HG03460 (cell line): Measurements from ENCODE around the gene VSTM2B.

Experiments used
- ATAC-seq: cut with Tn5 transposase; IDR thresholded peaks from one replicate; pipeline ENCODE4 v1.9.1; 2021; ENCODE audit not compliant: unreplicated experiment

VSTM2B gene

DNA sequence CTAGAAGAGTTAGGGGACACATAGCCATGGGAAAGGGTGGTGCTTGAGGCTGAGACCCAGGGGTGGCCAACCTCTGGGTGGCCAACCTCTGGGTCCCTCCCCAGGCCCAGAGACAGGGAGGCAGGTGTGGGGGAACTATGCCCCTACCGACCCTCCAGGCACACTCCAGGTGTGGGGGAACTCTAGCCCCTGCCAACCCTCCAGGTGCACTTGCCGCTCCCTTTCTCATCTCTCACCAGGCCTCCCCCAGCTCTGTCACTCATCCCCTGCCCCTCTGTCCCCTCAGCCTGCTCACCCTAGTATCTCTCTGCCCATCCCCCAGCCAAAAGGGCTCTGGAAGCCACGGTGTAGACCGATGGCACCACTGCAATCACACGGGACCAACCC is 10.6 kb upstream of the VSTM2B start:
- no peak for ATAC-seq

DNA sequence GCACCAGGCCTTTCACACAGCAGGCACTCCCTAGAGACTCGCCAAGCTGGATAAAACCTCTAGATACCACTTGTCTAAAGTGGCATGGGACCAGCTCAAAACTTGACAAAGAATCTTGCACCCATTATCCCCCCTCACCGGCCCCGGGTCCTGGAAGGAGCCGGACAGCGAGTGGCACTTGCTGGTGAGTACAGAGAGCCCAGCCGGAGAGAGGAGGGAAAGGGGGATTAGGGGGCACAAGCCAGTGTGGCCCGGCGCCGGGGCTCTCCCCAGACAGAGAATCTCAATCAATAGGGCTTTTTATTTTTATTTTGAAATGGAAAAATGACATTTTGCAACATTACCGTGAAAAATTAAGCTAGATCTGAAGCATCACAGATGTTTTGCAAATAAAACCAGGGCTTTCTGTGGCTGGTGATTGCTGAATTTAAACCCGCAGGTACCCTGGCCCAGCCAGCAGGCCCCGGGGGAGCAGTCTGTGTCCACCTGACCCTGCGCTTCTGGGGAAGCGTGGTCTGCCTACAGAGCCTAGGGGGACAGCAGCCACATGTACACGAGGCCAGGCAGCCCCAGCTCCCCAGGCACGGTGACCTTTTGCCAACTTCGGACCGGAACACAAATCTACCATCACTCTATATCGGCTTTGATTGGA is 10.0 kb upstream of the VSTM2B start:
- ATAC-seq, result no peak

DNA sequence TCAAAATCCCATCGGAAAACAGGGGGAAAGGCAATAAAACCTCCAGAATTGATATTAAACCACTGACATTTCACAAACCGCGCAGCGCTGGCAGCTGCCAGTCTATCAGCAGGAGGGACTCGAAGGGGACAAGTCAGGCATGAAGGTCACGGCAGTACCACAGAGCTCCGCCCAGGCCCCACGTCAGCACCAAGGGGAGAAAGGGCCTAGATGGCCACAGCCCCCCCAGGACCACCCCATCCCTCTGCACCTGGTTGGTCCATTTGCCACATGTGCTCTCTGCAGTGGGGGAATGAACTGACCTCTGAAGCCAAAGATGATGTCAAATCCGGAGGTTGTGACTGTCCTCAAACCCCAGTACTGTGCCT is 9.5 kb upstream of the VSTM2B start:
- ATAC-seq, result no peak

DNA sequence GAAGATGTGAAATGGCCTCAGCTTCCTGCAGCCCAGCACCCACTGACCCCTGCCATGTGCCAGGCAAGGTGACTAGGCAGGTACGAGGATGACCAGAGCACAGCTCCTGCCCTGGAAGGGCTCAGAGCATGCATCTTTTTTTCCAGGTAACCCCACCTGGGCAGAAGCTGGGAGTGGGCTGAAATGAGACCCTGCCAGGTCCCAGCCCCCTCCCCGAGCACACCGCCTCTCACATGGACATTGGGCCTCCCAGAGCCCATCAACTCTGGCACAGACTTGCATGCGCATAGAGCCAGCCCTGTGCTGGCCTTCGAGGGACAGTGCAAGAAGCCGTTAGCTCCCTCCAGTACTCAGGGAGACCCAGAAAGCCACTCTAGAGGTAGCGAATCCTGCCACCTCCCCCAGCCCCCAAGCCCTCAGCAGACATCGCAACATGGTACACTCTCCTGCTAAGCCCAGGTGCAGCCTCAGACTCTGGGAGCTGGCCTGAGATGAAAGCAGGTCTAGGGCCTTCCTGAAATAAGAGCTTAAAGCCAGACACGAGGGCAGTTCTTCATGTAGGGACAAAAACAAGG is 8.9 kb upstream of the VSTM2B start:
- ATAC-seq, result no peak

DNA sequence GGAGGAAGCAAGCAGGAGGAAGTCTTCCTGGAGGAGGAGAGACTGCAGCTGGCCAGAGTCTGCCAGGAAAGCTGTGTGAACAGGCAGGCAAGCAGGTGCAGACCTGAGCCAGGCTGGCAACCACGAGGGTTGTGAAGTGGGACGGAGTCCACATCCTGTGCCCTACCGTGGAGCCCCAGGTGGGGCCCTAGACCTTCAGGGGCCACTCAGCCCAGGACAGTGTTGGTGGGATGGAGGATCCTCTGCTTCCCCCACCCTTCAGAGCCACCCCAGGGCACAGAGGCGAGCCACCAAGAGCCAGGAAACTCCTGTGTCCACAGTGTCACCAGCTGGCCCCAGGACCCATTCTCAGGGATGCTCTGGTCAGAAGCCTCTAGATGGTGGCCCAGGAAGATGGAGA is 8.4 kb upstream of the VSTM2B start:
- no peak for ATAC-seq

DNA sequence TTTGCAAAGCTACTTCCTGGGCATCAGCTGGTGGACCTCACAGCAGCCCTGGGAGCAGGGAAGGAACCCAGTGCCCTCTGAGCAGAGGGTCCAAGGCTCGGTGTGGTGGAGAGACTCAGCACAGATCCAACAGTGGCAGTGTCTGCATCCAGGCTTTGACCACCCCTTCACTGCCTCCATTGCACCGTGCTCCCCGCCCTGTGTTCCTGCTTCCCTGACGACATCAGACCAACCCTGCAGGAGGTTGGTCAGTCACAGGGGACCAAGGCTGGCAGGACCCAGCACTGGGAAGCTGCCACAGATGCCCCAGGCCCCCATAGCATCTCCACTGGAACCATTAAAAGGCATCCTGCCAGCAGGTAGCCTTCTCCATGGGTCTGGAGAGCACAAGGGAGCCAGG is 7.8 kb upstream of the VSTM2B start:
- no peak for ATAC-seq

DNA sequence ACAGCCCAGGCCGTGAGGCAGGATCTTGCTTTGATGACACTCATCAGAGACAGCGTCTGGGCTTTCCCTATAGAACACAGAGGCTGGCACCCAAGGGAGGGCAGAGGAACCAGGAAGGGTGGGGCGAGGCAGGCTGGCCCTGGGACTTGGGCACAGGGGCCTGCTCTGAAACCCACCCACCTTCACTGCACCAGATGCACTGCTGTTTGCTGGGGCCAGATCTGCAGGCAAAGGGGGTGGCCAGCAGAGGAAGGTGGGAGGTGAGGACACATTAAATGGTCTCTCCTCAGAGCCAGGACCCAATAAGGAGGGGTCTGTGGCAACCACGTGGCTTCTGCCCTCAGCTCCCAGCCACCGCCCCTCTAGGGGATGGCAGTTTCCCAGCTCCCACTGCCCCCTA is 6.6 kb upstream of the VSTM2B start:
- no peak for ATAC-seq

DNA sequence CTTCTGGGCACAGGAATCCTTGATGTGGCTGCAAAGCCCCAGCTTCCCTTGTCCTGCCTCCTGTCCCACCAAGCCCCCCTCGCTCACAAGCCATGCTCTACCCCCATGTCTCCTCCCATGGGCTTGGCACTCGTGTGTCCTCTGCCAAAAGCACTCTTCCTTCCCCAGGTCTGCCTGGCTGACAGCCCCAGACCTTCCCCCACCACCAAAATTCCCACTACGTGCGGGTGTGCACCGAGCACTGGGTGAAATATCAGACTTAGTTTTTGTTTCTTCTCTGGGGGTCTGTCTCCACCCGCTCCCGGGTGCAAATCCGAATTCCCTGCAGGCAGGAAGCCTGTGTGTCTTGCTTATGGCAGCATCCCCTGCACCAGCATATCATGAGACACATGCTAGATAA is 5.9 kb upstream of the VSTM2B start:
- ATAC-seq, result no peak

DNA sequence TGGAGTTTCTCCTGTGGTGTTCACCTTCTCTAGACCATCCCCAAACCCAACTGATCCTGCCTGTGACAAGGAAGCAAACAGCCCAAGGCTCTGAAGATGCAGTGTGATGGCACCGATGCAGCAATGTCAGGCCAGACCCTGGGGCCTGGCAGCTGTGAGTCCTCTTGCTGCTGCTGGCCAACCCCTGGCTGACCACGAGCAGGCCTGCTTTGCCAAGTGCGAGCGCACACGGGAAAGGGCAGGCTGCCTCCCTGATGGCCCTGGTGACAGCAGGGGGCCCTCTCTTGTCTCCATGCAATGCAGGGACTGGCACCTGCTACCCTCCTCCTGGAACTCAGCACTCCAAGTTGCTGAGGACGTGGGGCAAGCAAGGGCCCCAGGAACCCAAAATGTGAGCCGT is 5.4 kb upstream of the VSTM2B start:
- no peak for ATAC-seq

DNA sequence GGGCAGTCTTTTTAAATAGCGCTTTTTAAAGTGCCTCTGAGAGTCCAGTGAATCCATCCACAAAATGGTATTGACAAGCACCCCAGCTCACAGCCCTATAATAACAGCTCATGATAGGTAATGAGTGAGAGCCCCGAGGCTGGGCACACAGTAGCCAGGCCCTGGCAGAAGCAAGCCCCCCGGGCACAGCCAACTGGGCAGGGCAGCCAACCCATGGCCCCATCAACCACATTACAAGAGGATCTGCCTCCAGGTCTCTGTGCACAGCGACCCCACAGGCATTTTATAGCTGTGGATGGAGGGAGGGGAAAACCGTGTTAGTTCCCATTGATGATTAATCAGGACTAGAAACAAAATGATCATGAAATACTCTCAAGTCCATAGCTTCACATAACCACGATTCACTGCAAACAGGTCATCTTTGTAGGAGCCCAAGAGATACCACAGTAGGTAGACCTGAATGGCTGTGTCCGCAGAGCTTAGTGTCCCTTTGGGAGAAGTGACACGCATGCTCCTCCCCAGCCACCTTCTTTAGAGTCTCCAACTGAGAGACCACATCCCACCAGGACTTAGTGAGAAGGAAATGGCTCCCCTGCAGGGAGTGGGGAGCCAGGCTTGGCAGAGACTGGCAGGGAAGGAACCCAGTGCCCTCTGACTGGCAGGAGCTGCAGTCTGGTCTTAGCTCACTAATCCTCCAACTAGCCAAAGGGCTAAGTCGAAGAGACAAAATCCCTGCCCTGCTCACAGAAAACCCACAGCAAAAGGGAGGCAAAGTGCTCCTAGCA is 4.3 kb upstream of the VSTM2B start:
- ATAC-seq, result no peak

DNA sequence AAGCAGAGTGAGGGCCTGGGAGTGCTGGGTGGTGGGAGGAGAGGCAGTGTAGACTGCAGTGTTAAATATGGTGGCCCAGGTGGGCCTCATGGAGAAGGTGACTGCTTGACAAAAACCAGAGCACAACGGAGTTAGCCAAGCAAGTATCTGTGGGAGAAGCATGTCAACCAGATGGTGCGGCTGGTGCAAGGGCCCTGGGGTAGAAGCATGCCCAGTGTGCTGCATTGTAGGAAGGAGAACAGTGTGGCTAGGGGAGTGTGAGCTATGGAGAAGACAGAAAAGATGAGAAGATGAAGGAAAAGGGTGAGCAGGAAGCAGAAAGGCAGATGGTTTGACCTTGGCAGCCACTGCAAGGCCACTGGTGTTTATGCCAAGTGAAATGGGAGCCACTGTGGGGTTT is 2.2 kb upstream of the VSTM2B start:
- no peak for ATAC-seq

DNA sequence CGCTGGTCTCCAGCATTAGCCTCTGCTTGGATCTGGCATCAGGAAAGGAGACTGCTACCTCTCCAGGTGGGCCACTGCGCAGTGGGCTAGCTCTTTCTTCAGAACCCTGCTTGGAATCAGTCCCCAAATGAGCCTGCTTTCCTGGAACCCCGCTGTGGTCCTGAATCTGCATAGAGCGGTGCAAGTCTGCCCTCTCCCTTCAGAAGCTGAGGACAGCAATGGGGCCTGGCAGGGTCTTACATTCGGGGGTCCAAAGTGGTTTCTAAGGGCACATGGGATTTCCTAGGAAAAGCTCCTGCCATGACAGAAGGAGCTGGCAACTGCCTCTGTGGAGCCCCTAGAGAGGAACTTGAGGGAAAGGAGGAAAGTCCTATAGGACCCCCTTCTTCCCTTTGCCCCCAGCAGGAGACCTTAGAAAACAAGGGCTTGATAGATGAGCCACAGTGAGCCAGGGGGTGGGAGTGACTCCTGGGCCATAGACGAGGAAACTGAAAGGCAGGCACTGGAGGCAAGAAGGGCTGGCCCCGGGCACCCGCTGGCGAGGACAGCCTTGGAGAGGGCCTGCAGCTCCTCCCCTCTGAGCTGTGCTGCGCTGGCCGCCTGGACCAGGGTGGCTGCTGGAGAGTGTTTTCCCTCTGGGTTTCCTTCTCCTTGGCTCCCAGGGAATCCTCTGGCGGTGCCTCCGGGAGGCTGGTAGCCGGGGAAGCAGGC is 1.4 kb upstream of the VSTM2B start:
- ATAC-seq, result no peak

DNA sequence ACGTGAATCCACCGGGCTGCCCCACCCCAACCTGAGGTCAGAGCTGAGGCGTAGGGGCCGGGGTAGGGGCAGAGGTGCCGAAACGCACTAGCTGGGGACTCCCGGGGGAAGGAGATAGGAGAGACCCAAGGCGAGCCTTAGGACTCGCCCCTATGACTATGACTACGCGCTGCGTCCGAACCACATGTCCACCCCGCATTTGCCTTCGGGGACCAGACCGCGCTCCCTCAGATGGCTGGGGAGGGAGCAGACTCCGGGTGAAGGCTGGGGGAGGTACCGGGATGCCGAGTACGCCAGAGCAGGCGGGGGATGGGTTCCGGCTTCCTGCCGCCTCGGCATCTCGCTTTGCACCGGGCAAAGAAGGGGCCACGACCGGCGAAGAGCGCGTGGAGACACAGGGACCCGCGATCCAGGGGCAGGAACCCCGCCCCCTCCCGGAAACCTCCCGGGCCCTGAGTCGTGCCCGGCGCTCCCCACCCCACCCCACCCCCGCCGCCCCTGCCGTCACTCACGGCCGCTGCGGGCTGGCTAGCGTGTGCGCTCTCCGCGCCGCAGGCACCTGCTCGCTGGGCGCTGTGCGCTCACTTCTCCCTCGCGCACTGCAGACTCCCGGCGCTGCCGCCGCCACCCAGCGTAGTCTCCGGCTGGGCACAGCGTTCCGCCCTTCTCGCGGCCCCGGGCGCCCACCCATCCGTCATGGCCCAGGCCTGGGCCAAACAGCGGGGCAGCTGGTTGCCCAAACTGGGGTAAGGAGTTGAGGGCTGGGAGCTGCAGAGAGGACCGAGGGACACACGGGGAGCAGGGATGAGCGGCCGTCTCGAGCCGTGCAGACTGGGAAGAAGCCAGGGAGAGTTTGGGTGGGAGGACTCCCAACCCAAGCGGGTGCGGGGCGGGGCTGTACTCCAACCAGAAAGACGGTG is 622 bp upstream of the VSTM2B start:
- ATAC-seq, result no peak

DNA sequence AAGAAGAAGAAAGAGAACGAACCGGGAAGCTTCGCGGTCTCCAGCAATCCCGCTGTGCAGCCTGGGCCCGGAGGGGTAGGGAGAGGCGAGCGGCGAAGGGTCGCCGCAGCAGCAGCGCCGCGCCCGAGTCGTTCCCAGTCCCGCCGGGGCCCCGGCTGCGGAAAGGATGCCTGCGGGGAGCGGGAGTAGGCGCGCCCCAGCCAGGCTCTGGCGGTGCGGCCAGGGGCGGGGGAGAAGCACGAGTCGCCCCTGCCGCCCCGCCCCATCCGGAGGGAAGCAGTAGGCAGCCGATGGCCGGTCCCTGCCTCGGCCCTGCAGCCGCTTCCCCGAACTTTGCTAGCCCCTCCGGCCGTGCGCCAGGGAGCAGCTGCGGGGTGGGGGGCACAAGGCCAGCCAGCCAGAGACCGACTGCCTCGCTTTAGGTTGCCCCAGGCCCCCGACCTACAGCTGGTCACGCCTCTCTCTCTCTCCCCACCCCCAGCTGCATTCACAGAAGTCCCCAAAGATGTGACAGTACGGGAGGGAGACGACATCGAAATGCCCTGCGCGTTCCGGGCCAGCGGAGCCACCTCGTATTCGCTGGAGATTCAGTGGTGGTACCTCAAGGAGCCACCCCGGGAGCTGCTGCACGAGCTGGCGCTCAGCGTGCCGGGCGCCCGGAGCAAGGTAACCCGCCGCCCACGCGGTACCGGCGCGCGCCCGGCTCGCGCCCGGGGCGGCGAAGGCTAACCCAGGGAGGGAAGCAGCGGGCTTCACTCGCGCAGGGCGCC is 1.1 kb downstream of the VSTM2B start:
- ATAC-seq, result no peak

DNA sequence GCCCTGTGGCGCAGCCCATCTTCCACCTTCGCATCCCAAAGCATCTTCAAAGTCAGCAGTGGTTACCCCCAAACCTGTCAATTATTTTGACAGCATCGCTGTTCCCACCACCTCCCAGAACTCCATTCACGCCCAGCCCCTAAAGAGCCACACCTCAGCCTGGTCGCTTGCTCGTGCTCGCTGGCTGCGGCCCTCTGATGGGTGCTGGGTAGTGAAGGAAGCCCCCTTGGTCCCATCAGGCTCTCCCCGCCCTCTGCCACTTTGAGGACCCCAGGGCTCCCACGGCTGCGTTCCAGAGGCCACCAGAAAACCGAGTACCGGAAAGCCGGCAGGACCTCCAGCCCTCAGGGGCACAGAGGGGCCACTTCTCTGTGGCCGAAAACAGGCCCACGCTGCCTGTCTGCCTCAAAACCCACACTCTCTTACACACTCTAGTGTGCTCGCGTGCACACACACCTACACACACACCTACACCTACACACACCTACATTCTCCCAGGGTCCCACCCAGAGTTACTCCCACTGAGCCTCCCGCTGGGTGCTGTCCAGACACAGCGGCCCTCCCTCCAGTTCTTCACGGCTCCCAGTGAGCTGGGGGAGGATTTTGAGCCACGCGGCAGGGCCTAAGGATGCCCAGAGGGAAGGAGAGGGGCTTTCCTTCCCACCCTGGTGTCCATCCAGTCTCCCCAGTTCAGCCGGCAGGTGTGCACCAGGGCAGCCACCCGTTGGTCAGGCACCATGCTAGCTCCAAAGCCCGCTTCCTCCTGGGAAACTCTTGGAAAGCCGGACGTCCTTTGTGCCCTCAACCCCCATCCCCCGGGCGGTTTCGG is 1.9 kb downstream of the VSTM2B start:
- ATAC-seq, result no peak

DNA sequence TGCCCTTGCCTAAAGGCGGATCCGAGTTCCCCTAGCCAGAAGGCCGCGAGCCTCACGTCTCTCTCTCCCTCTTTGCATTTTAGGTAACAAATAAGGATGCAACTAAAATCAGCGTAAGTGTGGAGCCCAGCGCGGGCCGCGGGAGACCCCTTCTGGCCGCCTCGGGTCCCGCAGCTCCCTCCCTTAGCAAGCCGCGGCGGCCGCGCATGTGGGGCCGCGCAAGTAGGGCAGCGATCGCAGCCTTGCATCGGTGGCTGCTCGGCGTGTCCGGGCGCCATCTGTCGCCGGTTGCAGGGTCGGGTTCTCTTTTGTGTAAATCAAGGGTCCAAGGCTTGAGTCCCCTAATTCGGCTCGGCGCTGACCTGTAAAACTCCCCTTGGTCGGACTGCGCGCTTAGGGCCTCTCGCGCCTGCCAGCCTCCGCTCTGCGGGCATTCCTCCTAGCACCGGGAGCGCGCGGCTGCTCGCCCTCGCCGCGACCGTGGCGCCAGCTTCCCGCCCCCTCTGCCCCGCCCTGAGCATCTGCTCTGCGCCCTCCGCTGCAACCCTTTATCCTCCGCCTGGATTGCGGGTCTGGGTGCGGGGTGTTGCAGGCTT is 2.7 kb downstream of the VSTM2B start:
- ATAC-seq, result no peak

DNA sequence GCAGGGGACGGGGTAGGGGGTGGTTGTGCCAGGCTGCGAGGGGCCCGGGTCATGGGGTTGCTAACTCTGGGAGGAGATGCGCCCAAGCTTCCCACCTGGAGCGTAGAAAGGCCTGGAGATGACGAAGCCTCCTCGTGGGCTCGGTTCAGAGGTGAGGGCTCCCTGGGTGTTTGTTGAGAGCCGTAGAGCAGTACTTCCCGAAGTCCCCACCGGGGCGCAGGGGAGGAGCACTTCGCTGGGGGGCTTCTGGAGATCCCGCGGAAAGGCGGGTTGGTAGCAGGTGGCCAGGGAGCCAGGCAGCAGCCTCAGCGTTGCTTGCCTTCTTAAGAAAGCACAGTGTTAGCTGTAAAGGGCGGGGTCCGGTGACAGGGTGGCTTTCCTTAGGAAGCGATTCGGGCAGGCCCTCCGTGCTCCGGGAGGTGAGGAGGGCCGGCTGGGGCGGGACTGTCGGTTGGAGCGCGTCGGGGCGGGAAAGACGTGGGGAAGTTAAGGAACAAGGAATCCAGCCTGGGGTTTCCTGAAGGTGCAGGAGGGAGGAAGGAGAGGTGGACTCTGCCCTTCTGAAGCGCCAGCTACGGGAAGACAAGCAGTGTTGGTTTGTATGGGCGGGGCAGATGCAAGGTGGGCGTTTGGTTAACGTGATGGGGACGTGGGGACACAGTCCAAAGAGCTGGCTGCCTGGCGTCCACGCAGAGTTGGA is 3.3 kb downstream of the VSTM2B start:
- ATAC-seq, result no peak
